Measurements from ENCODE around the gene GNG2. TPM values are rescaled to one million over a fixed set of nuclear protein-coding genes. Genes with fewer than 3 reads are reported as not detected.
"Not testable (repeated sequence)": the region's sequence is repeated elsewhere in the genome, so short reads cannot be mapped to it uniquely, and the experiment has no call there.

The GNG2 gene
- total RNA-seq, 1 donor from 2014 or later = 11.4 TPM

- H3K36me3 ChIP-seq = no peaks in the 10 kb centered on the region
- intact Hi-C loops (cut with DNase I) = no loop called here
- H3K4me1 ChIP-seq = no peaks in the 10 kb centered on the region
- no peaks in the 10 kb centered on the region for H3K27me3 ChIP-seq
- no peak for DNase-seq (ENCODE audit: low spot score in 2 of 2)
- H3K4me3 ChIP-seq = no peak overlapping the region
- H3K27ac ChIP-seq = no peak overlapping the region
- no peaks in the 10 kb centered on the region for H3K9me3 ChIP-seq
- TF ChIP-seq CTCF (IDR thresholded peaks at IDR 0.05) = no peak
Measured at GRCh38 chr14:51901475-51902024, 41.1 kb downstream of the GNG2 start.

GRCh38 chr14:51905656-51906121, 45.3 kb downstream of the GNG2 start:
- DNase-seq (ENCODE audit: low spot score in 2 of 2); H3K36me3 ChIP-seq; H3K27me3 ChIP-seq; H3K4me1 ChIP-seq; H3K9me3 ChIP-seq; intact Hi-C loops (cut with DNase I); H3K27ac ChIP-seq; H3K4me3 ChIP-seq: not testable (repeated sequence)

GRCh38 chr14:51908086-51908485, 47.7 kb downstream of the GNG2 start:
- Histone ChIP-seq H3K9me3 (no peaks in the 10 kb centered on the region), H3K27me3 (no peaks in the 10 kb centered on the region), H3K36me3 (no peaks in the 10 kb centered on the region), H3K4me1 (no peaks in the 10 kb centered on the region), H3K4me3 (no peak overlapping the region), H3K27ac (no peak overlapping the region)
- no peak for TF ChIP-seq CTCF (IDR thresholded peaks at IDR 0.05)
- intact Hi-C loops (cut with DNase I) = no loop called here
- no peak for DNase-seq (ENCODE audit: low spot score in 2 of 2)

GRCh38 chr14:51912112-51912786, 51.8 kb downstream of the GNG2 start:
- Histone ChIP-seq H3K27ac (no peak overlapping the region), H3K36me3 (no peaks in the 10 kb centered on the region), H3K4me1 (no peaks in the 10 kb centered on the region), H3K4me3 (no peak overlapping the region), H3K9me3 (no peaks in the 10 kb centered on the region), H3K27me3 (no peaks in the 10 kb centered on the region)
- no peak for TF ChIP-seq CTCF (IDR thresholded peaks at IDR 0.05)
- intact Hi-C loops (cut with DNase I) = no loop called here
- DNase-seq (ENCODE audit: low spot score in 2 of 2) = no peak

DNA sequence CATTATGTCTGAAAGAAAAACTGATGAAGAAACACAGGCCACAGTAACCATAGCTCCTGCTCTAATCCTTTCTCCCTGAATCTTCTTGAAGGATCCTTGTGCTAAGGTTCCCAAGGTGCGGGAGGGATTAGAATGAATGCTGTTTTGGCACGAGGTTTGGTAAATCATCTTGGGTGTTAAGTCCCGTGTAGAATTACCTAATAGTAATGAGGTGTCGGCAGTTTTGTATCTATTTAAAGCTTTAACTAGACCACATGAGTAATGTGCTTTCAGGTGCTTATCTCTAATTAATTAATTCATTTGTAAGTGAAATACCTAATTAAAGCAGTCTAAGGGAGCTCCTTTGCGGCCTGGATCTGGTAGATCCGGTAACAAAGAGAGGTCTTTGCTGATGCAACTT, 53.9 kb downstream of the GNG2 start:
- Histone ChIP-seq H3K27ac (no peak overlapping the region), H3K9me3 (no peaks in the 10 kb centered on the region), H3K27me3 (no peaks in the 10 kb centered on the region), H3K36me3 (no peaks in the 10 kb centered on the region), H3K4me1 (no peaks in the 10 kb centered on the region), H3K4me3 (no peak overlapping the region)
- intact Hi-C loops (cut with DNase I) = no loop called here
- no peak for DNase-seq (ENCODE audit: low spot score in 2 of 2)
- TF ChIP-seq CTCF (IDR thresholded peaks at IDR 0.05) = no peak

GRCh38 chr14:51917193-51917592, 56.8 kb downstream of the GNG2 start:
- no peak for TF ChIP-seq CTCF (IDR thresholded peaks at IDR 0.05)
- no peaks in the 10 kb centered on the region for H3K27me3 ChIP-seq
- H3K4me1 ChIP-seq = no peaks in the 10 kb centered on the region
- no peak overlapping the region for H3K4me3 ChIP-seq
- DNase-seq (ENCODE audit: low spot score in 2 of 2) = no peak
- intact Hi-C loops (cut with DNase I) = no loop called here
- no peaks in the 10 kb centered on the region for H3K9me3 ChIP-seq
- H3K27ac ChIP-seq = no peak overlapping the region
- H3K36me3 ChIP-seq = no peaks in the 10 kb centered on the region

All from ascending aorta (tissue), 2 donors.